C1 segment of cervical spinal cord (tissue), 14 donors: ENCODE measurements around the gene MRFAP1L1.
A peak's percentile ranks its signal among the peaks of the same experiment; 100 is the strongest.

Source experiments
- DNase-seq, 14 donors: peaks; one replicate each; lab custom pipeline; 2025; lab: John Stamatoyannopoulos, UW

MRFAP1L1 gene

DNA sequence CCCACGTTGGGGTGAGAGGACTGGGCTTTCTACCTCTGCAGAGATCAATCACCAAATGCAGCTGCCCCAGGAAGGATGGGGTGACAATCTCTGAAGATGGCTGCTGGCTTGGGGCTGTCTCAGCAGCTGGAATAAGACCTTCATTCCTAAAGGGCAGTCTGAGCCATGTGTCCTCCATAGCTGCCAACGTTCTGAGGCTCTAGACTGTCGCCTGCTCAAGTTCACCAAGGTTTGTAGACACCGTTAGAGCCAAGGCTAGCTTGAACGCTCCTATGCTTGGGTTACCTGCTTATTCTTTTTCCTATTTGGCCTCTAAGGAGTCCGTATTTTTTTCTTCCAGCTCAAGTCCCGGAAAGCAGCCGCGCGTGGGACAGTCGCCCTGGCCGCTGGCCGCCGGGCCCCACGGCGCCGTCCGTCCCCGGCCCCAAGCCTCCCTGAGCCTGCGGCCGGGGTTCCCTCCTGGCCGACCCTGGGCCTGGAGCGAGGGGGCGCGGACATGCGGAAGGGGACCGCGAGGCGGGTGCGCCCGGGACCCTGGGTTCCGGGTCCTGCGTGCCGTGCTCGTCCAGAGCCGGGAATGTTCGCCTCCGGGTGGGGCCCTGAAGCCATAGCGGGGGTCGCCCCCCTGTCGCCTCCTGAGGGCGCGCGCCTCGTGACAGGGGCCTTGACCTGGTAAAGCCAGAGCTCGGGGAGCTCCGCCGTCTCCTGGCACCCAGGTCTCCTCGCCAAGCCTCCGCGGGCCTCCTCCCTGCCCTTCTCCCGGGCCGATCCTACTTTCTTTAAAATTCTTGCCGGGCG lies 45.9 kb downstream of the MRFAP1L1 start:
- DNase-seq = no peak

- no peak for DNase-seq
Measured at GRCh38 chr4:6662591-6662990, 47.1 kb downstream of the MRFAP1L1 start.

GRCh38 chr4:6660430-6660829 lies 49.2 kb downstream of the MRFAP1L1 start:
- no peak for DNase-seq

GRCh38 chr4:6659897-6660296 lies 49.8 kb downstream of the MRFAP1L1 start:
- no peak for DNase-seq

- peak in 3 of 14 donors; percentile 14 to 37 (median 25) for DNase-seq
Measured at GRCh38 chr4:6658597-6659075, 51.0 kb downstream of the MRFAP1L1 start.

DNA sequence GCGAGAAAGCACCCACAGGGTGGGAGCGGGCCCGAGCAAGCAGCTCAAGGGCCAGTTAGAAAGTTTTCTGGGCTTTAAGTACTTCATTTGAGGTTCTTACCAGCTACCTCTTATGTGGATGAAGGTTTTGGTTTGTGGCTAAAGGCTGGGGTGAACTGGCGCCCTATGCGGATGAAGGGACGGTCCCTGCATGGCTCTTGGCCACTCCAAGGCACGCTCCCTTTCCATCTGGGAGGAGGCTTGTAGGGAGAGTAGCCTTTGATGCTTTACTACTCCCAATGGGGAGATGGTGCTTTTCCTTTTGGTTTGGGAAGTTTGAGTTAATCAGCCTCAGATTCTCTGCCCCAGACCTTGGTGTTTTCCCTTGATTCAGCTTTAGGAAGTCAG lies 51.5 kb downstream of the MRFAP1L1 start:
- DNase-seq = no peak
